HG03139 (cell line): ENCODE results near the gene PRKCB.

Source experiments
- ATAC-seq: cut with Tn5 transposase; IDR thresholded peaks from one replicate; pipeline ENCODE4 v1.9.1; 2021; ENCODE audit not compliant: unreplicated experiment

PRKCB gene

DNA sequence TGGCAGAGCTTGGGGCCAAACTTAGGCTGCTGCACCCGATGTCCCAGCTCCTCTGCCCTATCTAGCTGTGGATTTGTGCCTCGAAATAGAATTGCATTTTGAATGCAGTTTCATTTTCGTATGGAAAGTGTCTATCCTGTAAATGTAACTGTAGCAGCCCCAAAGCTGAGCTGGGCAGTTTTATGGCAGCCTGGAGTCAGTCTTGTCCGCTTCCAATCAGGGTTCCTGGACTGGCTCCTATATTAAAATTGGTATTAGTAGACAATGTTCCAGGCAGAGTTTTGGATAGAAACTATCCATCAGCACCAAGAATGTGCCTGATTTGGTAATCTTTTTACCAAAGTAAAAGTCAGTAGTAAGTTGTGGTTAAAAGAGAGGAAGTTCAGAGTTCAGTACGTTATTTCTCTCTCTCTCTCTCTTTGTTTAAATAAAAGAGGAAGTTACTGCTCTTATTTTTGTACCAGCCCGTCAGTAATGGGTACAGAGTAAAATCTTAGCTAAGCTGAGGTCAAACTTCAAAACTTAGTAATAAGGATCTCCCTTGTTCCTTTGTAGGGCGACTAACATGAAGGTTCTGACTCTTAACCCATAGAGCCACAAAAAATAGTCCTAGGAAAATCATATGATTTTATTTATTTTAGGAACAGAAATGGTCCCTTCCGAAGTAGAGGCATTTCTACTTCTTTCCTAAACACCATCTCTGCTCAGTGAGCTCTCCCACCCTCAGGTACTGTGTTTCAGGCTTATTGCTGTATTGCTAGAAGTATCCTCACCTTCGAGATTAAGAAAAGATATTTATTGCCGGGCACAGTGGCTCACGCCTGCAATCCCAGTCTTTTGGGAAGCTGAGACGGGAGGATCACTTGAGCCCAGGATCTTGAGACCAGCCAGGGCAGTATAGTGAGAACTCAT lies 28.0 kb downstream of the PRKCB start:
- ATAC-seq: peak; percentile 71

- ATAC-seq: no peak
These were observed 30.1 kb downstream of the PRKCB start for GRCh38 chr16:23865853-23866252.

- ATAC-seq: no peak
These were observed 30.8 kb downstream of the PRKCB start for GRCh38 chr16:23866621-23867020.

DNA sequence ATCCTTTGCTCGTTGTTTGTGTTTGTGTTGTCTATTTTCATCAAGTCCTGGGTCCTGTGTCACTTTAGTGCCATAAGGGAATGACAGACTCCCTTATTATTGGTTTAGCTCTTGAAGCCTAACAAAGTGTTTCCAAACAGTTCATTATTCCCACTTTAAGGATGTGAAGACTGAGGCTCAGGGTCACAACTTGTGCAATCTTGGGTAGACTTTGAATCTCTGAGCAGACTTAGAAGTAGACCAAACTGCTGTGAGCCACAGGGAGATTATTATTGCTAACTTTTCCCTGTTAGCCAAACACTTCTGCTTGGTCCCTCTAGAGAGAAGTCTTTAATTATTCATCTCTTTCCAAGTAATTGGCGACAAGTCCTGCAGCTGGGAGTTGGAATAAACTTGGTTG lies 31.8 kb downstream of the PRKCB start:
- ATAC-seq: no peak

DNA sequence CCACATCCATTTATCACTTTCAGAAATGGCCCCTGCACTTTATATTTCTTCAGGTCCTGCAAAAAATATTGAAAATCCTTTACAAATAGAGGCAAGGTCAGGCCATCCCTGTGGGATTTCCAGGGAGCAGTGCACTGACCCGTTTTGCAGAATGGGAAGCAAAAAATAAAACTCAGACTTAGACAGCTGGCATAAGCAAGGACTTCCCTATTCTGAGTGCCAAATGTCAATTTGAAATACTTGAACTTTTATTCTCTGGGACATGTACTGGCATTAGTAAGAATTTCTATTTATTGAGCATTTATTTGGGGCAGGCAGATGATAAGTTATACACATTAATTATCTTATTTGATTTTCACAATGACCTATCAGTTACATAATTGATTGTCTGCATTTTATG lies 32.4 kb downstream of the PRKCB start:
- ATAC-seq: no peak

GRCh38 chr16:23869052-23869451 lies 33.3 kb downstream of the PRKCB start:
- no peak for ATAC-seq

DNA sequence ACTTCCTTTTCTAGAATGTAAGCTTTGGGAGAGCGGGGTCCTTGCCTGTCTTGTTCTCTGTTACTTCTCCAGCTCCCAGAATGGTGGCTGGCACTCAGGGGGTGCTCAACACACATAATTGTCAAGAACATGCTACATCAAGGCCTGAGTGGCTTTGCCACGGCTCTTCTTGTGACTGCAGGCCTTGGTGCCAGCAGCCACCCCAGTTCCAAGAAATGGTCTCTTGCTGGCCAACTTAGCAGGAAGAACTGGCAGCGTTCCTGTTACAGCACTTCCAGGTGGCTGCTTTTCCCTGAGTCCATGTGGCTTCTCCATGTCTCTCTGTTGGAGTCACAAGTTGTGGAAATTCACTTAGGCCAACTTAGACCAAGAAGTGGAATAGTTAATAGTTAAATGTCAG lies 36.1 kb downstream of the PRKCB start:
- ATAC-seq: no peak

- ATAC-seq: no peak
These were observed 39.0 kb downstream of the PRKCB start for GRCh38 chr16:23874613-23875294.

DNA sequence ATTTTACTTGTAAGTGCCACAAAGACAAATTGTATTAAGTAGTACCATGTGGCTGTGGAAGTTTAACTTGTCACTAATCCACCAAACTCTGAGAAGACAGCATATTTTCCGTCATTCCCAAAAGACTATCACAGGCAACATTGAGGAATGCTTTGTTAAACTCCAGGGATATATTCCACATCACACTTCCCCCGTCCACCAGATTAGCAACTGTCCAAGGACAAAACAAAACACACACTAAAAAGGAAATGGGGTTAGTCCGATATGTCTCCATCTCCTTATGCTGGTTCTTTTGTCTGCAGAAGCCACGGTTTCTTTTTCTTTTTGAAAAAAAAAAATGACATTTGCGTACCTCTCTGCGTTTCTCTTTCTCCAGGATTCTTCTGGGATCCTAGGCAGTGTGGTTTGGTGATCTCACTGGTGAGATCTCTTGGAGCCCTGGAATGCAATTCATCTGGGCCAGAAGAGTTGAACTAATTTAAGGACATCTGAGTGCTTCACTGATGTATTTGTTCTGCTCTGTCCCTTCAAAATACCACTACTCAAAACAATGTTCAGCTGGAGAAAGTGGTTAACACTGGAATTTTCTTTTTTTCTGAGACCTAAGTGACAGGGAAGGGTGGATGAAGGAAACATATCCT lies 40.6 kb downstream of the PRKCB start:
- ATAC-seq: no peak

- no peak for ATAC-seq
These were observed 41.6 kb downstream of the PRKCB start for GRCh38 chr16:23877107-23878070.

DNA sequence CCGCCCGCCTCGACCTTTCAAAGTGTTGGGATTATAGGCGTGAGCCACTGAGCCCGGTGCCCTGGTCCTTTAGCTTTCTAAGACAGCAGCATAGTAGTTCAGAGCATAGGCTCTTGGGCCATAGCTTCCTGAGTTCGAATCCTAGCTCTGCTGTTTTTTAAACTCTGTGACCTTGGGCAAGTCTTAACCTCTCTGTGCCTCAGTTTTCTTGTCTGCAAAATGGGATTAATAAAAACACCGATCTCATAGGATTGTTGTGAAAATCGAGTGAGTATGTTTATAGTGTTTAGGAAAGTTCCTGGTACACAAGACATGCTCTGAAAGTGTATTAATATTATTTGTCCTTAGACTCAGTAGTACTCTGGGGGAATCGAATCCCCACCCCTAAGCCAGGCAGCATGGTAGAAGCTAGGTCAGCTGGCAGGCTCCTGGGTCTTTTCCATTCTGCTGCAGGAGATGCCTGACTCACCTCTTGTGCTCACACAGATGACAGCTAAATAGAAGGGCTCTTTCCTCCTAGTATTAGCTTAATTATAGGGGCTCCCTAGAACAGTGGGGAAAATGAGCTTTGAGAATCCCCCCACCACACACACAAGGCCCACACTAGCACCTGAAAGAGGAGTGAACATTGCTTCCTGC lies 44.1 kb downstream of the PRKCB start:
- no peak for ATAC-seq

- no peak for ATAC-seq
These were observed 53.4 kb downstream of the PRKCB start for GRCh38 chr16:23889189-23889588.

DNA sequence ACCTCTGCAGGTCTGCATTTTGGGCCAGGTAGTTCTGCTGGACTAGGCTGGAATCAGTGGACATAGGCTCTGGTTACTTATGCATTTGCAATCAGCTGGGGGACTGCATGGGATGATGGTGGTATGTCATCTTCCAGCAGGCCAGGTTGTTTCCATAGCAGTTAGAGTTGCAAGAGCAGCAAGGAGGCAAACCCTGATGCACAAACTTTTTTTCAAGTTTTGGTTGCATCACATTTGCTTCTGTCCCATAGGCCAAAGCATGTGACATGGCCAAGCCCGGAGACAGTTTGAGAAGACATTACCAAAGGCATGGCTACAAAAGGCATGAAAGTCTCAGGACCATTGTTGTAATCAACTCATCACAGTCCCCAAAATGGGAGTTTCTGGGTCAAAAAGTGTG lies 58.2 kb downstream of the PRKCB start:
- ATAC-seq: no peak

DNA sequence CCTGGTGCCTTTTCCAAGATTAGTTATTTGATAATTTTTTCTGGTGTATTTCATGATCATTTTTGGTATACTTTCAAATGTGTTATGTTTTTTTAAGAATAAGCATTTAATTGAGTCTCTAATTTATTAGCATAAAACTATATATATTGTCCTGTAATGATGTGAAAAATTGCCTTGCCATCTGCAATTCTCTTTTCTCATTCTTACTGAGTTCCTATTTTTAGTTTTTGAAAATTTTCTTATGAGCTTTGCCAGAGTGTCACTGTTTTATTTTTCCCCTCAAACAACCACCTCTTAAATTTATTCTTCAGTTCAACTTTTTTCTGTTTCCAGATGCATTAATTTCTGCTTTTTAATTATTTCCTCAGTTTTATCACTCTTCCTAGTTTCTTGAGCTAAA lies 59.3 kb downstream of the PRKCB start:
- no peak for ATAC-seq

- ATAC-seq: no peak
These were observed 61.3 kb downstream of the PRKCB start for GRCh38 chr16:23896832-23897821.

- ATAC-seq: no peak
These were observed 63.1 kb downstream of the PRKCB start for GRCh38 chr16:23898682-23899430.

DNA sequence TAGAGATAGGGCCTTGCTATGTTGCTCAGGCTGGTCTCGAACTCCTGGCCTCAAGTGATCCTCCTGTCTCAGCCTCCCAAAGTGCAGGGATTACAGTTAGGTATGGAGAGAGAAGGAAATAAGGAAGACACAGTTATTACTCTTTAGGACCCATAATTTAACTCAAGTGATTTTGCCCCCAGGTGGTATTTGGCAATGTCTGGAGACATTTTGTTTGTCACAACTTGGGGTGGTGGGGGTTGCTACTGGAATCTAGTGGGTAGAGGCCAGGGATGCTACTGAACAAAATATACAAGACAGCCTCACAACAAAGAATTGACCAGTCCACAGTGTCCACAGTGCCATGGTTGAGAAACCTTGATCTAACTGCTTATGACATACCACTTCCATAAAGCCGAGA lies 64.1 kb downstream of the PRKCB start:
- ATAC-seq: no peak

DNA sequence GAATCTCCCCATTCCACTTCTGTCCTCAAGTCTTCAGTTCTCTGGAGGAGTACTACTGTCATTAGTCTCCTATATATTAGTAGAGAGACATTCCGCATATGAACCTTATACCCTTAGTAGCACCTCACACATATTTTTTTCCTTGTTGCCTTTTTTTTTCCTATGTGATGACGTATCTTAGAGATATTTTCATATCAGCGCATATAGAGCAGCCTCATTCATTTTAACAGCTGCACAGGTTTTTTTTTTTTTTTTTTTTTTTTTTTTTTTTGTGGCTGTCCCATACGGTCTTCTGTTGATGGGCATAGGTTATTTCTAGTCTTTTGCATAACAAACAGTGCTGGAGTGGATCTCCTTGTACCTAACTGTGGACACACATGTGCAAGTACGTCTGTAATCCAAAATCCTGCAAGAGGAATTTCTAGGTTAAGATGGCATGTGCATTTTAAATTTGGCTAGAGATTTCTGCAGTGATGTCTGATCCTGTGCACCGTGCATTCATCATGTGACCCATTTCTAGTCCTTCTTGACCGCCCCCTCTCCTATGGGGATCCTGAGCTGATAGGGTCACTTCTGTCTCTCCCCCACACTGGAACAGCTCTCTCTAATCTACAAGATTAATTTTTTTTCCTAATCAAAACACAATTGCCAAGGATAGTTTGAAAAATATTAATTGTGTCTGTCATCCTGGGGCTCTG lies 64.8 kb downstream of the PRKCB start:
- ATAC-seq: no peak
